Stimulated activated CD8-positive, alpha-beta memory T cell treated with anti-CD3 and anti-CD28 coated beads, Interleukin-4, amount 100 ng/mL, for 24 hours (primary cell): ENCODE results near the gene ARHGEF11.

Experiments used
- DNase-seq: peaks from one replicate; pipeline ENCODE4 v3.0.0-alpha.2; 2020; ENCODE audit warnings: low read depth

Gene ARHGEF11

GRCh38 chr1:156947818-156948525 is 97.6 kb downstream of the ARHGEF11 start:
- no peak for DNase-seq

- DNase-seq, result no peak
Measured at GRCh38 chr1:156947127-156947526, 98.4 kb downstream of the ARHGEF11 start.

- no peak for DNase-seq
Measured at GRCh38 chr1:156945881-156946661, 99.5 kb downstream of the ARHGEF11 start.

DNA sequence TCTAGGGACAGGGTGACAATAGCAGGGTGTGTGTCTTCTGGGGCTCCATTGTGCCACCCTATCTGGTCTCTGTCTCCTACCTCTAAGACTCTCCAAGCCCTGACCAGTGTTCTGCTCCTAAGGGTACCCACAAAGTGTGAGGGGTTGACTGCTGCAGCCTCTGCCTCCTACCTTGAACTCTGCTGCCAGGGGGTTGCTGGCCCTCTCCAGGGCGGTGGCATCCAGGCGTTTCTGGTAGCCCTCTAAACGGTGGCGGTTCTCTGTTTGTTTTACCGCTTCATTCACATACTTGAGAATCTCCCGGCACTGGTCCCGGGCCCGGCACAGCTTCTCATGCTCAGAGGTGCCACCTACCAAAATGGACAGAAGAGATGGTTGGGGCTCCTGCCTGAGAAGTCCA is 100.7 kb downstream of the ARHGEF11 start:
- DNase-seq, result no peak

- DNase-seq, result no peak
Measured at GRCh38 chr1:156944268-156944667, 101.3 kb downstream of the ARHGEF11 start.

DNA sequence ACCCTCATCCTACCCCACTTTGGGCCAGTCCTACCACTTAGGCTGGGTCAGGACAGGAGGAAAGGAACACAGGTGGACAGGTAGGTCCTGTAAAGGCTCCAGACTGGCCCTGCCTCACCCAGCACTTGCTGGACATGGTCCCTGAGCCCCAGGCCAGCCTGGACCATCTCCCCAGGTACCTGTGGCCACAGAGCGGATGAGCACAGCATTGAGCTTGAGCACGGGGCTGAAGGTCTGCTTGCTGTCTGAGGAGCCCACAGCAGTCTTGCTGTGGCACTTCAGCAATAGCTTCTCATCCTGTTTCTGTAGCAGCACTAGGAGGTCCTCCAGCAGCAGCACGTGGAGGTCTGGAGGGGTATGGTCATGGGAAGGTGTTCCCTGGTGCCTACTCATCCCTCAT is 101.8 kb downstream of the ARHGEF11 start:
- DNase-seq, result no peak

DNA sequence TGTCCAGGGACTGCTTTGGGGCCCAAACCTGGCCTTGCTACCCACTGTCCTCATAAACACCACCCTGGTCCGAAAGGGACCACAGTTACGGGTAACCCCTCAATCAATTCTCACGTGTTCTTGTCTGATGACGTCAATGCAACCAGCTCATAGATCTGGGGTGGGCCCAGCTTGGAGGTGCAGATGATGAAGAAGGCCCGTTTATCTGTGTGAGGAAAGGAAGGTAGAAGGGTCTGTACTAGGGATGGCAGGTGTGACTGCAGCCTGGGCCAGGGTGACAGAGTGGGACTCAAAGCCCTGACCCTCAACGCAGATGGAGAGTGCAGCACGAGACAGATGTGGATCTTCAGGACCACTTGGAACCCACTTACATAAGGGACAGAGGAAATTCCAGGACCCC is 103.0 kb downstream of the ARHGEF11 start:
- DNase-seq, result no peak

DNA sequence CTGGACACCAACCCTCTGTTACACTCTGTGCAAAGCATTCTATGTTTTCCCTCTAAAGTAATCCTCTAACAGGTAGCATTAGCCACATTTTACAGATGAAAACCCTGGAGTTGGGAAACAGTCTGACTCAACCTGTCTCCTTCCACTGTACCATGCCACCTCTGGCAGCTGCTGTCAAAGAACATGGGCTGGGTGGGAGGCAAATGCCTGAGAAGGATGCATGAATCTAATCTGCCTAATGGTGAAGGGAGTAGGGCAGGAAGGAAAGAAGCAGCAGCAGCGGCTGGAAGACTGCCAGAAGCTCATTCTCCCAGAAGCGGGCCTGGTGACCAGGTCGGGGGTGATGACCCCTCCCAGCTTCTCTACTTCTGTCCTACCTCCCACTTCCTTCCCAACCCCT is 103.4 kb downstream of the ARHGEF11 start:
- DNase-seq, result no peak

- DNase-seq, result no peak
Measured at GRCh38 chr1:156941675-156942074, 103.9 kb downstream of the ARHGEF11 start.

GRCh38 chr1:156939786-156940334 is 105.7 kb downstream of the ARHGEF11 start:
- DNase-seq, result no peak

- no peak for DNase-seq
Measured at GRCh38 chr1:156938813-156939212, 106.7 kb downstream of the ARHGEF11 start.

GRCh38 chr1:156937883-156938282 is 107.7 kb downstream of the ARHGEF11 start:
- no peak for DNase-seq

- DNase-seq, result no peak
Measured at GRCh38 chr1:156936721-156937220, 108.8 kb downstream of the ARHGEF11 start.

- no peak for DNase-seq
Measured at GRCh38 chr1:156936191-156936590, 109.4 kb downstream of the ARHGEF11 start.

GRCh38 chr1:156935505-156936128 is 109.9 kb downstream of the ARHGEF11 start:
- no peak for DNase-seq

DNA sequence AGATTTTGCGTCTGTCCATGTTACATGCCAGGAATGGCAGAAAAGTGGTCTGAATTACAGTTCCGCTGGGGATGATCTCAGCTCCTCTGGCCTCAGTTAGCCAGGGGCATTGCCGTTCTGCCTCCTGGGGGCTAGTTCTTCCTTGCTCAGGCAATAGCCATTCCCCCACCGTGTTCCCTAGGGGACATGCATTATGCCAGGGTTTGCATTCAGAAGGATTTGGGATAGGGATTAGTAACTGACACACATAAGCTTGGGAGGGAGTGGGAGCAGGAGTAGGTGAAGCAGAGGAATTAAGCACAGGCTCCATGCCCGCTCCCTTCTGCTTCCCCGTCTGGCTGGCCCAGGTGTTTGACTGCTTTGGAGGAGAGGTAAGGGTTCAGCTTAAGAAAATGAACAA is 112.4 kb downstream of the ARHGEF11 start:
- no peak for DNase-seq

GRCh38 chr1:156931974-156932710 is 113.4 kb downstream of the ARHGEF11 start:
- DNase-seq, result no peak

DNA sequence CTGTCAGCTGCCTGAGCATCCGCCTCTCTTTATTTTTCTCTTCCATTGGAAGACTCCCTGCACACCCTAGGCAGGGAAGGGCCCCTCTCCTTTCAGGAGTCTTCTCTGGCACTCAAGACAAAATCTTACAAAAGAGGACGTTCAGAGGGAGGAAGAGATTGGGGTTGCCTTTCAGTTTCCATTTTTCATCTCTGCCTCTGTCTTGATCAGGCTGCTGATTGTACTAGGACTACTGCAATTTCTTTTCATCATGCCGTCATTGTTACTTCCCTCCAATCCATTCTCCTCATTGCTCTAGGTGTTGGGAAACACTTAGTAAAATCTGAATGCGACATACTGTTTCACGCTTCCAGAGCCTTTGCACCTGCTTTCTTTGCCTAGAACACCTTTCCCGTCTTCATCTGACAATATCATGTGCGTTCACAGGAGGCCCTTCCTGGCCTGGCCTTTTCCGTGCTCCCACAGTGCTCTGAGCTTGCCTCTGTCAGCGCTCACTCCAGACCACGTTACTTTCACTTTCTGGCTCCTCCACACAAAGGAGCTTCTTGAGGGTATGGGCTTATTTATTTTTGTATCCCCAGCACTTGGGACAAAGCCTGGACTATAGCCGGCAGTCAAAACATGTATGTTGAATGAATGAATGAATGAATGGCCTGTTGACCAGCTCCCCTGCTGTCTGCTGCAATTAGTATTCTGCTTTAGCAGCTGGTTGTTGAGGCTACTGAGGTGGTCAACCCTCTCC is 114.2 kb downstream of the ARHGEF11 start:
- no peak for DNase-seq

DNA sequence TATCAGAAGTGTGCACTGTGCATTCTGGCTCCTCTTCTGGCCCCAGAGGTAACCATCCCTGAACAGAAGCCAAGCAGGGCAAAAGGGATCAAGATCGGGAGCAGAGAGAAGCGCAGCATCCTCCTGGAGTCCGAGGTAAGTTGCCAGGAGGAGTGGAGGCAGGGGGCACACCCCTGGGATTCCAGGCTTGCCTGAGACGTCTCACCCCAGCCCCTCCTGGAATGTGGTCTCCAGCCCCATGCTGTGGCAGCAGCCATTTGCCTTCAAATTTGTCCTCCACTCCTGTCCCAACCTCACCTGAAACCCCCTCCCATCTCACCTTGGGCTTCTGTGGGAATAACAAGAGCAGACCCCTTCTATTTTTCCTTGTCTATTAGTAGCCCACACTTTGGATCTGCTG is 115.1 kb downstream of the ARHGEF11 start:
- no peak for DNase-seq

- DNase-seq, result no peak
Measured at GRCh38 chr1:156929596-156930238, 115.8 kb downstream of the ARHGEF11 start.
